Tibial artery (tissue), 4 donors: ENCODE data around the gene OSBP.
A peak's percentile ranks its signal among the peaks of the same experiment; 100 is the strongest.

Experiments used
- DNase-seq, 2 donors: peaks; one replicate each; pipeline ENCODE4 v3.0.0-alpha.2; 2019
- H3K27ac ChIP-seq, 2 donors: fragments of 200-600 bp; sonication (generic) in 1 of 2; 1 replicate in 1 of 2; 2 replicates in 1 of 2; pipeline ENCODE4 v1.5.1; 2018 to 2019; ENCODE audit warnings: mild to moderate bottlenecking in 1 of 2
- H3K27me3 ChIP-seq, 2 donors: fragments of 200-600 bp; sonication (generic) in 1 of 2; one replicate each; pipeline versions ENCODE4 v1.5.1 to v1.6.0; 2016 to 2019
- H3K36me3 ChIP-seq, 3 donors: fragments of 200-600 bp; sonication (generic) in 2 of 3; one replicate each; pipeline ENCODE4 v1.5.1; 2016 to 2019; ENCODE audit warnings: mild to moderate bottlenecking in 2 of 3
- H3K4me1 ChIP-seq, 4 donors: fragments of 200-600 bp; sonication (generic) in 2 of 4; 1 replicate in 3 of 4; 2 replicates in 1 of 4; pipeline ENCODE4 v1.5.1; 2016 to 2019
- H3K4me3 ChIP-seq, 2 donors: fragments of 200-600 bp; sonication (generic) in 1 of 2; 1 replicate in 1 of 2; 2 replicates in 1 of 2; pipeline ENCODE4 v1.5.1; 2018 to 2019; ENCODE audit warnings: mild to moderate bottlenecking in 2 of 2
- H3K9me3 ChIP-seq, 3 donors: fragments of 200-600 bp; sonication (generic) in 1 of 3; one replicate each; pipeline ENCODE4 v1.5.1; 2016 to 2019
- intact Hi-C: fragments of 100-400 bp; cut with DNase I; formaldehyde crosslinking; loops from one replicate; pipeline ENCODE4 v1.15.0; 2023; ENCODE audit warnings: low total_unique reads
- TF ChIP-seq, protein P1 (sequence below), 2 experiments: fragments of 200-600 bp in 1 of 2; fragments of 450-650 bp in 1 of 2; IDR thresholded peaks; one replicate each; pipeline ENCODE4 v1.5.1; 2017 to 2019; ENCODE audit warnings: antibody characterized with exemption in 2 of 2, mild to moderate bottlenecking in 1 of 2, moderate library complexity in 1 of 2

Gene OSBP

GRCh38 chr11:59615637-59616395 is at the start of gene OSBP:
OSBP (minus strand) TSS chr11:59615774; CDS start chr11:59615664, 110 bp downstream.
- Histone ChIP-seq H3K36me3 (no peaks in the 10 kb centered on the region), H3K9me3 (no peaks in the 10 kb centered on the region), H3K27ac (peak within 1 kb of the TSS; percentile 95 to 96), H3K4me1 (peaks cover 7 to 38% (median 29%) of the 10 kb centered on the region in 4 donors), H3K27me3 (no peaks in the 10 kb centered on the region), H3K4me3 (peak within 1 kb of the TSS; percentile 82 to 96)
- DNase-seq, result peak; percentile 100
- intact Hi-C loops, result loop anchor here (5.0 kb wide), 2 partner anchors 51 to 64 kb away; partner anchors contain the start of gene PATL1
- TF ChIP-seq, protein P1, sequence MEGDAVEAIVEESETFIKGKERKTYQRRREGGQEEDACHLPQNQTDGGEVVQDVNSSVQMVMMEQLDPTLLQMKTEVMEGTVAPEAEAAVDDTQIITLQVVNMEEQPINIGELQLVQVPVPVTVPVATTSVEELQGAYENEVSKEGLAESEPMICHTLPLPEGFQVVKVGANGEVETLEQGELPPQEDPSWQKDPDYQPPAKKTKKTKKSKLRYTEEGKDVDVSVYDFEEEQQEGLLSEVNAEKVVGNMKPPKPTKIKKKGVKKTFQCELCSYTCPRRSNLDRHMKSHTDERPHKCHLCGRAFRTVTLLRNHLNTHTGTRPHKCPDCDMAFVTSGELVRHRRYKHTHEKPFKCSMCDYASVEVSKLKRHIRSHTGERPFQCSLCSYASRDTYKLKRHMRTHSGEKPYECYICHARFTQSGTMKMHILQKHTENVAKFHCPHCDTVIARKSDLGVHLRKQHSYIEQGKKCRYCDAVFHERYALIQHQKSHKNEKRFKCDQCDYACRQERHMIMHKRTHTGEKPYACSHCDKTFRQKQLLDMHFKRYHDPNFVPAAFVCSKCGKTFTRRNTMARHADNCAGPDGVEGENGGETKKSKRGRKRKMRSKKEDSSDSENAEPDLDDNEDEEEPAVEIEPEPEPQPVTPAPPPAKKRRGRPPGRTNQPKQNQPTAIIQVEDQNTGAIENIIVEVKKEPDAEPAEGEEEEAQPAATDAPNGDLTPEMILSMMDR (IDR thresholded peaks at IDR 0.05), result peak in 1 of 2 experiments; percentile 13

GRCh38 chr11:59660621-59661020 is 45.0 kb upstream of the OSBP start:
- TF ChIP-seq, protein P1 (IDR thresholded peaks at IDR 0.05), result no peak
- no peaks in the 10 kb centered on the region for H3K9me3 ChIP-seq
- DNase-seq, result no peak
- no peaks in the 10 kb centered on the region for H3K27me3 ChIP-seq
- peaks cover 0 to 9% (median 2%) of the 10 kb centered on the region in 4 donors for H3K4me1 ChIP-seq
- peaks cover 57 to 82% (median 61%) of the 10 kb centered on the region in 3 donors for H3K36me3 ChIP-seq
- intact Hi-C loops, result loop anchor here (10.0 kb wide), 1 partner anchor 96 kb away; no protein-coding TSS in a partner anchor
- H3K27ac ChIP-seq, result no peak overlapping the region
- H3K4me3 ChIP-seq, result no peak overlapping the region

- Histone ChIP-seq H3K36me3 (peaks cover 60 to 82% (median 63%) of the 10 kb centered on the region in 3 donors), H3K27ac (no peak overlapping the region), H3K9me3 (no peaks in the 10 kb centered on the region), H3K4me3 (no peak overlapping the region), H3K4me1 (peaks cover 0 to 9% (median 2%) of the 10 kb centered on the region in 4 donors), H3K27me3 (no peaks in the 10 kb centered on the region)
- no peak for DNase-seq
- TF ChIP-seq, protein P1 (IDR thresholded peaks at IDR 0.05), result no peak
- intact Hi-C loops, result loop anchor here (10.0 kb wide), 1 partner anchor 95 kb away; no protein-coding TSS in a partner anchor
Measured at GRCh38 chr11:59659981-59660380, 44.4 kb upstream of the OSBP start.

DNA sequence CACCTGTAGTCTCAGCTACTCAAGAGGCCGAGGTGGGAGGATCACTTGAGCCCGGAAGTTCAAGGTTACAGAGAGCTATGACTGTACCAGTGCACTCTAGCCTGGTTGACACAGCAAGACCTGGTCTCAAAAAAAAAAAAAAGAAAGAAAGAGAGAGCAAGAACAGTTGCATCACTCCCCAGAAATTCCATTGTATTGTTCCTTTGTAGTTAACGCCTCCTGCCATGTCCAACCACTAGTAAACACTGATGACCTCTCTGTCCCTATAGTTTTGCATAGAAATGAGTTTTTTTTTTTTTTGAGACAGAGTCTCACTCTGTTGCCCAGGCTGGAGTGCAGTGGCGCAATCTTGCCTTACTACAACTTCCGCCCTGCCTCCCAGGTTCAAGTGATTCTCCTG is 42.5 kb upstream of the OSBP start:
- intact Hi-C loops, result no loop called here
- no peak overlapping the region for H3K4me3 ChIP-seq
- H3K9me3 ChIP-seq, result no peaks in the 10 kb centered on the region
- no peak overlapping the region for H3K27ac ChIP-seq
- no peak for DNase-seq
- TF ChIP-seq, protein P1 (IDR thresholded peaks at IDR 0.05), result no peak
- peaks cover 80 to 83% (median 82%) of the 10 kb centered on the region in 3 donors for H3K36me3 ChIP-seq
- no peaks in the 10 kb centered on the region for H3K27me3 ChIP-seq
- peaks cover 0 to 9% (median 0%) of the 10 kb centered on the region in 4 donors for H3K4me1 ChIP-seq

GRCh38 chr11:59654893-59655292 is 39.3 kb upstream of the OSBP start:
- H3K4me3 ChIP-seq, result no peak overlapping the region
- no peak overlapping the region for H3K27ac ChIP-seq
- H3K4me1 ChIP-seq, result no peaks in the 10 kb centered on the region
- DNase-seq, result no peak
- no peaks in the 10 kb centered on the region for H3K9me3 ChIP-seq
- peaks cover 99 to 100% (median 100%) of the 10 kb centered on the region in 3 donors for H3K36me3 ChIP-seq
- TF ChIP-seq, protein P1 (IDR thresholded peaks at IDR 0.05), result no peak
- no peaks in the 10 kb centered on the region for H3K27me3 ChIP-seq
- intact Hi-C loops, result no loop called here
